HG03095 (cell line): ENCODE measurements around the gene NIF3L1.

Source experiments
- ATAC-seq: cut with Tn5 transposase; IDR thresholded peaks from one replicate; pipeline ENCODE4 v1.9.1; 2021; ENCODE audit warnings: moderate library complexity; ENCODE audit not compliant: unreplicated experiment

The NIF3L1 gene

GRCh38 chr2:200888704-200889625 lies at the start of gene NIF3L1, which contains the start of gene PPIL3:
TSS of gene NIF3L1 (plus strand) at chr2:200889371. CDS start at chr2:200891944, 2,573 bp downstream.
TSS of gene PPIL3 (minus strand) at chr2:200889077. CDS start at chr2:200887615, 1,462 bp downstream.
- ATAC-seq = peak; percentile 79

GRCh38 chr2:200839513-200839912 lies 49.7 kb upstream of the NIF3L1 start:
- no peak for ATAC-seq

- no peak for ATAC-seq
Observed at GRCh38 chr2:200843993-200844948, 44.9 kb upstream of the NIF3L1 start.

GRCh38 chr2:200845194-200845593 lies 44.0 kb upstream of the NIF3L1 start:
- ATAC-seq = no peak

- no peak for ATAC-seq
Observed at GRCh38 chr2:200845669-200846325, 43.4 kb upstream of the NIF3L1 start.

GRCh38 chr2:200847269-200847668 lies 41.9 kb upstream of the NIF3L1 start:
- no peak for ATAC-seq

GRCh38 chr2:200847939-200848338 lies 41.2 kb upstream of the NIF3L1 start:
- no peak for ATAC-seq

- no peak for ATAC-seq
Observed at GRCh38 chr2:200850512-200851256, 38.5 kb upstream of the NIF3L1 start.

GRCh38 chr2:200851398-200852248 lies 37.5 kb upstream of the NIF3L1 start:
- no peak for ATAC-seq

- ATAC-seq = no peak
Observed at GRCh38 chr2:200852605-200853004, 36.6 kb upstream of the NIF3L1 start.

GRCh38 chr2:200856806-200857205 lies 32.4 kb upstream of the NIF3L1 start:
- ATAC-seq = no peak

GRCh38 chr2:200860092-200860795 lies 28.9 kb upstream of the NIF3L1 start:
- no peak for ATAC-seq

GRCh38 chr2:200861617-200862155 lies 27.5 kb upstream of the NIF3L1 start:
- no peak for ATAC-seq

GRCh38 chr2:200862532-200863000 lies 26.6 kb upstream of the NIF3L1 start:
- ATAC-seq = no peak

GRCh38 chr2:200863782-200864175 lies 25.4 kb upstream of the NIF3L1 start:
- ATAC-seq = no peak

GRCh38 chr2:200864176-200865034 lies 24.8 kb upstream of the NIF3L1 start, which contains the start of gene CLK1:
TSS of gene CLK1 (minus strand) at chr2:200864658. CDS start at chr2:200861862, 2,796 bp downstream.
- peak; percentile 86 for ATAC-seq

- ATAC-seq = no peak
Observed at GRCh38 chr2:200869014-200869413, 20.2 kb upstream of the NIF3L1 start.
